BLaER1 treated with 17β-estradiol and CSF1 and Interleukin-3, amounts not matched to agents 10 nM and 100 nM (cell line): Measurements from ENCODE around the gene NAA38.
A peak's percentile ranks its signal among the peaks of the same experiment; 100 is the strongest.

Experiments used
- H3K27ac ChIP-seq, 11 experiments: shearing (Covaris generic); formaldehyde crosslinking; 2 replicates each; pipeline ENCODE4 v1.8.1; 2022
- H3K27me3 ChIP-seq, 11 experiments: shearing (Covaris generic); formaldehyde crosslinking; 2 replicates each; pipeline ENCODE4 v1.8.1; 2022
- H3K36me3 ChIP-seq, 11 experiments: shearing (Covaris generic); formaldehyde crosslinking; 2 replicates each; pipeline ENCODE4 v1.8.1; 2022
- H3K4me1 ChIP-seq, 10 experiments: shearing (Covaris generic); formaldehyde crosslinking; 2 replicates each; pipeline ENCODE4 v1.8.1; 2022
- H3K4me2 ChIP-seq, 11 experiments: shearing (Covaris generic); formaldehyde crosslinking; 2 replicates each; pipeline ENCODE4 v1.8.1; 2022
- H3K4me3 ChIP-seq, 10 experiments: shearing (Covaris generic); formaldehyde crosslinking; 2 replicates each; pipeline ENCODE4 v1.8.1; 2022
- H3K9ac ChIP-seq, 11 experiments: shearing (Covaris generic); formaldehyde crosslinking; 2 replicates each; pipeline ENCODE4 v1.8.1; 2022
- H3K9me3 ChIP-seq, 11 experiments: shearing (Covaris generic); formaldehyde crosslinking; replicated peaks in 1 of 11; 2 replicates each; pipeline ENCODE4 v1.8.1; 2022
- H4K20me1 ChIP-seq, 11 experiments: shearing (Covaris generic); formaldehyde crosslinking; 2 replicates each; pipeline ENCODE4 v1.8.1; 2022
- Cebpa-rat ChIP-seq, 11 experiments: shearing (Covaris generic); IDR thresholded peaks; 2 replicates each; pipeline ENCODE4 v1.8.1; 2022

NAA38 gene

DNA sequence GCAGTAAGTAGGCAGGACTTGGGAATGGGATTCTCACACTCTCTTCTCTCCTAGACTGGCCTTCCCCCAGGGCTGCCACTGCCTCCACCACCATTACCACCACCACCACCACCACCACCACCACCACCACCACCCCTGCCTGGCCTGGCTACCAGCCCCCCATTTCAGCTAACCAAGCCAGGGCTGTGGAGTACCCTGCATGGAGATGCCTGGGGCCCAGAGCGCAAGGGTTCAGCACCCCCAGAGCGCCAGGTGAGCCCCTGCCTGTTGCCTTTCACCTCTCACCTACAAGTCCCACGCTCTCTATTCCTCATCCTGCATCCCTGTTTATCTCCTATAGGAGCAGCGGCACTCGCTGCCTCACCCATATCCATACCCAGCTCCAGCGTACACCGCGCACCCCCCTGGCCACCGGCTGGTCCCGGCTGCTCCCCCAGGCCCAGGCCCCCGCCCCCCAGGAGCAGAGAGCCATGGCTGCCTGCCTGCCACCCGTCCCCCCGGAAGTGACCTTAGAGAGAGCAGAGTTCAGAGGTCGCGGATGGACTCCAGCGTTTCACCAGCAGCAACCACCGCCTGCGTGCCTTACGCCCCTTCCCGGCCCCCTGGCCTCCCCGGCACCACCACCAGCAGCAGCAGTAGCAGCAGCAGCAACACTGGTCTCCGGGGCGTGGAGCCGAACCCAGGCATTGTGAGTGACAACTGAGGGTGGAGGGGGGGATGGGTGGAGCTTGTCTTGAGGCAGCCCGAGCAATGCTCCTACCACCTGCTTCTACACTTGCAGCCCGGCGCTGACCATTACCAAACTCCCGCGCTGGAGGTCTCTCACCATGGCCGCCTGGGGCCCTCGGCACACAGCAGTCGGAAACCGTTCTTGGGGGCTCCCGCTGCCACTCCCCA, 10.3 kb downstream of the NAA38 start:
- H3K36me3 ChIP-seq = peaks cover 52 to 66% (median 59%) of the 10 kb centered on the region in 11 experiments
- no peaks in the 10 kb centered on the region for H3K9me3 ChIP-seq
- peaks cover 58 to 76% (median 69%) of the 10 kb centered on the region in 11 experiments for H4K20me1 ChIP-seq
- TF ChIP-seq Cebpa-rat (IDR thresholded peaks at IDR 0.05) = no peak
- no peak overlapping the region for H3K4me3 ChIP-seq
- H3K4me2 ChIP-seq = no peak overlapping the region
- no peaks in the 10 kb centered on the region for H3K27me3 ChIP-seq
- H3K4me1 ChIP-seq = peaks cover 20 to 23% (median 22%) of the 10 kb centered on the region in 10 experiments
- H3K27ac ChIP-seq = no peak overlapping the region
- H3K9ac ChIP-seq = no peak overlapping the region

DNA sequence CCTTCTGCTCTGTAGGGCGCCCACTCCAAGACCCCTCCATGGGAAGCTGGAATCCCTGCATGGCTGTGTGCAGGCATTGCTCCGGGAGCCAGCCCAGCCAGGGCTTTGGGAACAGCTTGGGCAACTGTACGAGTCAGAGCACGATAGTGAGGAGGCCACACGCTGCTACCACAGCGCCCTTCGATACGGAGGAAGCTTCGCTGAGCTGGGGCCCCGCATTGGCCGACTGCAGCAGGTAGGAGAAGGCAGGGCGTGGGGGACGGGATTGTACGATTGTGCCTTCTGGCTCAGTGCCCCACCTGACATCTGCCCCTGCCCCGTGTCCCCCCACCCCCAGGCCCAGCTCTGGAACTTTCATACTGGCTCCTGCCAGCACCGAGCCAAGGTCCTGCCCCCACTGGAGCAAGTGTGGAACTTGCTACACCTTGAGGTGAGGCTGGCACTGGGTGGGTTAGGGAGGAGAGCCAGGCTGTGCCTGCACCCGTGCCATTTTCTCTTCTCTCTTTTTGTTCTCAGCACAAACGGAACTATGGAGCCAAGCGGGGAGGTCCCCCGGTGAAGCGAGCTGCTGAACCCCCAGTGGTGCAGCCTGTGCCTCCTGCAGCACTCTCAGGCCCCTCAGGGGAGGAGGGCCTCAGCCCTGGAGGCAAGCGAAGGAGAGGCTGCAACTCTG, 11.2 kb downstream of the NAA38 start:
- no peak overlapping the region for H3K9ac ChIP-seq
- H3K4me1 ChIP-seq = peaks cover 15 to 20% (median 18%) of the 10 kb centered on the region in 10 experiments
- peaks cover 45 to 60% (median 53%) of the 10 kb centered on the region in 11 experiments for H3K36me3 ChIP-seq
- H4K20me1 ChIP-seq = peaks cover 51 to 73% (median 66%) of the 10 kb centered on the region in 11 experiments
- H3K27ac ChIP-seq = no peak overlapping the region
- H3K4me3 ChIP-seq = no peak overlapping the region
- H3K4me2 ChIP-seq = no peak overlapping the region
- H3K27me3 ChIP-seq = no peaks in the 10 kb centered on the region
- no peak for TF ChIP-seq Cebpa-rat (IDR thresholded peaks at IDR 0.05)
- H3K9me3 ChIP-seq = no peaks in the 10 kb centered on the region

DNA sequence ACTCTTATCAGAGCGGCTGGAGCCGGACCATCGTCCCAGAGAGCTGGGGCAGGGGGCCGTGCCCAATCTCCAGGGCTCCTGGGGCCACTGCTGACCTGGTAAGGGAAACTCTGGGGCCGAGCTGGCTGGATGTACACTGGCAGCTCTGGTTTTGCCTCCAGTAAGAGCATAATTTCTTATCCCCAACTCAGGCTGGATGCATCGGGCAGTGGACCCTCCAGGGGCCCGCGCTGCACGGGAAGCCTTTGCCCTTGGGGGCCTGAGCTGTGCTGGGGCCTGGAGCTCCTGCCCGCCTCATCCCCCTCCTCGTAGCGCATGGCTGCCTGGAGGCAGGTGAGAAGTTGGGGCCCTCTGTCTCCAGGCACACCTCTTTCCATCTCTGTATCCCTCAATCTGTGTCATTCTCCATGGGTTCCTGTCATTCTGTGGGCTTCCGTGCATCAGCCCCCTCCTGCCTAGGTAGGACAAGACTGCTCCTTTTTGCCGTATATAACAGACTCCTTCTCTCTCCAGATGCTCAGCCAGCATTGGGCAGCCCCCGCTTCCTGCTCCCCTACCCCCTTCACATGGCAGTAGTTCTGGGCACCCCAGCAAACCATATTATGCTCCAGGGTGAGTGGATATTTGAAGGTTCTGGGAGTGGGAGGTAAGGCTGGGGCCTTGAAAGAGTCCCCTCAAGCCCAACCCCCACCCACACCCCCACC, 11.8 kb downstream of the NAA38 start:
- Histone ChIP-seq H3K9ac (peak overlapping the region; percentile 89 to 98 (median 96)), H3K27me3 (no peaks in the 10 kb centered on the region), H3K4me3 (peak overlapping the region; percentile 66 to 89 (median 76)), H3K9me3 (no peaks in the 10 kb centered on the region), H3K27ac (peak overlapping the region in 10 of 11 experiments; percentile 91 to 99 (median 98); a peak in 19 of 22 replicates), H3K4me2 (peak overlapping the region; percentile 73 to 100 (median 97)), H4K20me1 (peaks cover 44 to 73% (median 66%) of the 10 kb centered on the region in 11 experiments), H3K36me3 (peaks cover 41 to 58% (median 48%) of the 10 kb centered on the region in 11 experiments), H3K4me1 (peaks cover 17 to 23% (median 19%) of the 10 kb centered on the region in 10 experiments)
- TF ChIP-seq Cebpa-rat (IDR thresholded peaks at IDR 0.05) = no peak

DNA sequence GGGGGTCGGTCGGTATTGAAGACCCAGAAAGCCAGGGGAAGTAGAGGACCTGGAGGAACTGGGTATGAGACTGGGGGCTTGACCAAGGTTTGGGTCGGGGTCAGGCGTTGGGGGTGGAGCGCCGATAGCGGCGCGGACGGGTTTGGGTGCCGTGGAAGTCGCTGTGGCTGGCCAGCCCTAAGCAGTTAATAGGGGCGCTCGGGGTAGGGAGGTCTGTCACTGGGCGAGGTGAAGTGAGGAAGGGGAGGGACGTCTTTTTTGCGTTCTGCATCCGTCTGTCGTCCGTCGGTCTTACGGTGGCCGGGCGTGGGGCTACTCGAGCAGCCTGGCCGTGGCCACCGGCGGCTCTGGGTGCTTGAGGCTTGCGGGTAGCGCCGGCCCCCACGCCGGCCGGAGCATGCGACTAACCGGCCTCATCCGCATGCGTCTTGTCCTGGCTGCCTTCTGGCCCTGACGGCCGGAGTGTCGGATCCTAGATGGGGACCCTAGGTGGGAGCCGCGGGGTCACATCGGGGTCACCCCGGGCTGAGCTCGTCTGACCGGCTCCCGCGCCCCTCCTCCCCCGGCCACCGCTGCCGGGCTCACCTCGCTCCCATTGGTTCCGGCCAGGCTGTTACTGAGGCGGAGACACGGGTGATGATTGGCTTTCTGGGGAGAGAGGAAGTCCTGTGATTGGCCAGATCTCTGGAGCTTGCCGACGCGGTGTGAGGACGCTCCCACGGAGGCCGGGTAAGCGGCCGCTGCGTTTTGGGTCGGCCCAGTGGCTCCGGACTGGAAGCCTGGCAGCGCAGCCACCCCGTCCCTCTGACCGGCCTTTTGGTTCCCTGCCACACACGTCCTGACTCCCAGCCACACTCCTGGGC, 12.8 kb downstream of the NAA38 start:
- H4K20me1 ChIP-seq = peaks cover 36 to 73% (median 64%) of the 10 kb centered on the region in 11 experiments
- H3K4me3 ChIP-seq = peak overlapping the region; percentile 66 to 89 (median 76)
- peaks cover 27 to 33% (median 28%) of the 10 kb centered on the region in 10 experiments for H3K4me1 ChIP-seq
- peaks cover 35 to 57% (median 47%) of the 10 kb centered on the region in 11 experiments for H3K36me3 ChIP-seq
- H3K27me3 ChIP-seq = no peaks in the 10 kb centered on the region
- H3K4me2 ChIP-seq = peak overlapping the region; percentile 73 to 100 (median 97)
- H3K9ac ChIP-seq = peak overlapping the region; percentile 89 to 98 (median 96)
- peak overlapping the region; percentile 89 to 99 (median 98) for H3K27ac ChIP-seq
- no peaks in the 10 kb centered on the region for H3K9me3 ChIP-seq
- TF ChIP-seq Cebpa-rat (IDR thresholded peaks at IDR 0.05) = no peak

DNA sequence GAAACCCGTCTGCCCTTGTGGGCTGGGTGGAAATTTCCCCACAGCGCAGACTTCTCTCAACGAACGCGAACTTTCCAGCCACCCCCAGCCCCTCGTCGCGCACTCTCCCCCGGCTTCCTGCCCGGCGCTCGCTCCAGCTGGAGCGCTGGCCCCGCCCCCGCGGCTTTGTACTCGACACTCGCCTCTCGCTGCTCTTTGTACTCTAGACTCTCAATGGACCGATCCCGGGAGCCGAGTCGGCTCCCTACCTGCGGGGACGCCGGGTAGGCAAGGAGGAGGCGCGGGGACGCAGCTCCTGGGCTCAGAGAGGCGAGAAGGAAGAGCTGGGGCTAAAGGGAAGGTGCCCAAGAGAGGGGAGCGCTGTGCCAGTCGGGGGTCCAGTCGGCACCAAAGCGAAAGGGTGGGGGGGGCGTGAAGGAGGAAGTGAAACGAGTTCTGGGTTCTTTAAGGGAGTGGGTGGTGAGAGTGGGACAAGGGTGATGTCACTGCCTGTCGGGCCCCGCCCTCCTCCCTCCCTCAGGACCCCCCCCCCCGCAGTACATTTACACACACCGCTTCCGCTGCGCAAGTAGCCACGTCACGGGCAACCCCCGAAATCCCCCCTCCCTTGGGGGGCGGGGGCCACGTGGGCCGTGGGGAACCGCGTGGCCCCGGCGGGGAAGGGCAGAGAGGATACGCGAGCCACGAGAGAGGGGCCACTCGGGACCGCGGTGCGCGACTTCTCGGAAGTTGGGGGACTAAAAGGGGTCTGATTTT, 13.6 kb downstream of the NAA38 start:
- Histone ChIP-seq H3K9ac (peak overlapping the region; percentile 89 to 98 (median 96)), H3K27ac (peak overlapping the region; percentile 91 to 99 (median 98)), H3K4me3 (peak overlapping the region; percentile 66 to 89 (median 76)), H3K27me3 (no peaks in the 10 kb centered on the region), H3K36me3 (peaks cover 28 to 51% (median 41%) of the 10 kb centered on the region in 11 experiments), H3K9me3 (no peaks in the 10 kb centered on the region), H3K4me2 (peak overlapping the region; percentile 73 to 100 (median 98)), H4K20me1 (peaks cover 37 to 73% (median 64%) of the 10 kb centered on the region in 11 experiments), H3K4me1 (peaks cover 35 to 41% (median 36%) of the 10 kb centered on the region in 10 experiments)
- TF ChIP-seq Cebpa-rat (IDR thresholded peaks at IDR 0.05) = no peak

DNA sequence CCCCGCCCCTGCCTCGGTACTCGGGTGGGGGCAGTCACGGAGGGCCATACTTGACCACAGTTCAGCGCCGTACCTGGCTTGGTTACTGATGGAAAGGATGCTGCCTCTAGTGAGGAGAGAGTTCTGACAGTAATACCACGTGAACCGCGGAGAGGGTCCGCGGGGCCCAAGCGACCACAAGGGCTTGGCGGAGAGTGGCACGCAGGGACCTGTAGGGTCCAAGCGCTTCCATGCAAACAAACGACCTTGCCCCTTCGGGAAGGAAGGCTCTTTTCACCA, 14.2 kb downstream of the NAA38 start:
- no peaks in the 10 kb centered on the region for H3K9me3 ChIP-seq
- peak overlapping the region; percentile 91 to 99 (median 98) for H3K27ac ChIP-seq
- peak overlapping the region; percentile 66 to 89 (median 76) for H3K4me3 ChIP-seq
- no peak for TF ChIP-seq Cebpa-rat (IDR thresholded peaks at IDR 0.05)
- peaks cover 27 to 49% (median 40%) of the 10 kb centered on the region in 11 experiments for H3K36me3 ChIP-seq
- H3K4me2 ChIP-seq = peak overlapping the region; percentile 73 to 100 (median 98)
- no peaks in the 10 kb centered on the region for H3K27me3 ChIP-seq
- H4K20me1 ChIP-seq = peaks cover 35 to 71% (median 60%) of the 10 kb centered on the region in 11 experiments
- peak overlapping the region; percentile 89 to 98 (median 96) for H3K9ac ChIP-seq
- H3K4me1 ChIP-seq = peaks cover 38 to 44% (median 40%) of the 10 kb centered on the region in 10 experiments

DNA sequence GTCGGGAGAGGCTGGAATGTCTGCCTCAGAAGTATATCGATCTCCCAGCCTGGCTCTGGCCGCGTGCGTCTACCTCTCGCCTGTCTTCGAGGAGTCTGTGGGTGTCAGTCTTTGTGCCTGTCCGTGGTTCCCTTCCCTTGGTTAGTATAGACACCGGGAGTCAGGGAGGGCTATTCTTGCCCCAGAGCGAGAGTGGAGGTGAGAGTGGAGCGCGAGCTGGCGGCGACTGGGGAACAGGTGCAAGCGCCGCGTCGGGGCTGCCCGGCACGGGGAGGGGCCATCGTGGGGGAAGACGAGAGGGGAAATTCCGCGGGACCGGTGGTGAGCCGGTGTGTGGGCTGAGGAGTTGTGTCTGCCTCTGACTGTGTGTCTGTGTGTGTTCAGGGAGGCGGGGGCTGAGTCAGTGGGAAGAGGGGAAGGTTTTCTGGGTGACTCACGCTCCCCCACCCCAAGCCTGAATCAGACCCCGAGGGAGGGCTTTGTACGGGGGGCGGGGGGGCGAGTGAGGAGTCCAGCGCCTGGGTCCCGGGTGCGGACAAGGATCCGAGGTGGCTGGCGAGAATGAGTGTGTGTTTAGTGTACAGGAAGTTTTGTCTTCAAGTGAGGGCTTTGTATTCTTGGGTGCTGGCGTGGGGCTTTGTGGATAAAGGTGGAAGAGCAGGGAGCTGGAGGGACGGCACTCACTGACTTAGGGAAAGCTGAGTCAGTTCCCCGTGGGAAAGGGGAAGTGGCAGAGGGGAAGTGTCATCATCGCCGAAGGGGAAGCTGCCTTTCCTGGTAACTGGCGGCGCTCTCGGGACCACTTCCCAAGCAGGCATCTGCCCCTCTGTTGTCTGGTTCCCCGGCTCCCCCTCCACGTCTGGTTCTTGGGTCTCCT, 14.7 kb downstream of the NAA38 start:
- Histone ChIP-seq H3K36me3 (peaks cover 22 to 44% (median 36%) of the 10 kb centered on the region in 11 experiments), H3K4me1 (peaks cover 41 to 47% (median 43%) of the 10 kb centered on the region in 10 experiments), H3K4me2 (peak overlapping the region; percentile 73 to 100 (median 98)), H3K4me3 (peak overlapping the region; percentile 66 to 89 (median 76)), H4K20me1 (peaks cover 32 to 67% (median 56%) of the 10 kb centered on the region in 11 experiments), H3K27ac (peak overlapping the region; percentile 91 to 99 (median 98)), H3K27me3 (no peaks in the 10 kb centered on the region), H3K9ac (peak overlapping the region; percentile 89 to 98 (median 96)), H3K9me3 (no peaks in the 10 kb centered on the region)
- peak in 7 of 11 experiments; percentile 18 to 72 (median 65); a peak in 9 of 22 replicates for TF ChIP-seq Cebpa-rat (IDR thresholded peaks at IDR 0.05)
